Fibroblast of skin of right biceps (primary cell): ENCODE results near the gene FBXO45.
"Not testable (repeated sequence)": the region's sequence is repeated elsewhere in the genome, so short reads cannot be mapped to it uniquely, and the experiment has no call there.

Experiments
- DNase-seq: peaks from one replicate; pipeline ENCODE4 v3.0.0-alpha.2; 2013

Gene FBXO45

GRCh38 chr3:196568246-196569002, at the start of gene FBXO45, which contains the start of gene WDR53:
Gene FBXO45, plus strand, starts transcription at chr3:196568660. Its CDS starts 325 bp downstream, at chr3:196568985.
Gene WDR53, minus strand, starts transcription at chr3:196568554. Its CDS starts 7,079 bp downstream, at chr3:196561475.
- peak; percentile 95 for DNase-seq

- DNase-seq, result peak; percentile 55
Observed at GRCh38 chr3:196518966-196519717, 49.3 kb upstream of the FBXO45 start.

GRCh38 chr3:196519718-196520082, 48.8 kb upstream of the FBXO45 start:
- DNase-seq, result no peak

GRCh38 chr3:196521291-196521690, 47.2 kb upstream of the FBXO45 start:
- DNase-seq, result not testable (repeated sequence)

GRCh38 chr3:196523841-196524240, 44.6 kb upstream of the FBXO45 start:
- DNase-seq, result no peak

GRCh38 chr3:196524527-196524926, 43.9 kb upstream of the FBXO45 start:
- DNase-seq, result no peak

GRCh38 chr3:196525141-196525540, 43.3 kb upstream of the FBXO45 start:
- no peak for DNase-seq

GRCh38 chr3:196528639-196529233, 39.7 kb upstream of the FBXO45 start:
- peak; percentile 72 for DNase-seq

GRCh38 chr3:196531418-196531817, 37.0 kb upstream of the FBXO45 start:
- DNase-seq, result no peak

GRCh38 chr3:196533260-196533681, 35.2 kb upstream of the FBXO45 start:
- DNase-seq, result peak; percentile 11

- peak; percentile 11 for DNase-seq
Observed at GRCh38 chr3:196537319-196537984, 31.0 kb upstream of the FBXO45 start.

GRCh38 chr3:196541684-196542445, 26.6 kb upstream of the FBXO45 start:
- no peak for DNase-seq

- no peak for DNase-seq
Observed at GRCh38 chr3:196544491-196544992, 23.9 kb upstream of the FBXO45 start.

GRCh38 chr3:196546537-196546936, 21.9 kb upstream of the FBXO45 start:
- no peak for DNase-seq

- no peak for DNase-seq
Observed at GRCh38 chr3:196547067-196547466, 21.4 kb upstream of the FBXO45 start.

- not testable (repeated sequence) for DNase-seq
Observed at GRCh38 chr3:196549312-196549711, 19.1 kb upstream of the FBXO45 start.

GRCh38 chr3:196550172-196550571, 18.3 kb upstream of the FBXO45 start:
- DNase-seq, result not testable (repeated sequence)

GRCh38 chr3:196552253-196552652, 16.2 kb upstream of the FBXO45 start:
- no peak for DNase-seq

- DNase-seq, result no peak
Observed at GRCh38 chr3:196553551-196553950, 14.9 kb upstream of the FBXO45 start.

GRCh38 chr3:196554205-196554604, 14.3 kb upstream of the FBXO45 start:
- no peak for DNase-seq

GRCh38 chr3:196555295-196555694, 13.2 kb upstream of the FBXO45 start:
- no peak for DNase-seq

- DNase-seq, result no peak
Observed at GRCh38 chr3:196557236-196557635, 11.2 kb upstream of the FBXO45 start.
